Forelimb muscle (tissue), 1 donor: Measurements from ENCODE around the gene THSD4. TPM values are rescaled to one million over a fixed set of nuclear protein-coding genes. Genes with fewer than 3 reads are reported as not detected.
"Not testable (repeated sequence)": the region's sequence is repeated elsewhere in the genome, so short reads cannot be mapped to it uniquely, and the experiment has no call there.

Experiments used
- DNase-seq: peaks from one replicate; pipeline ENCODE4 v3.0.0-alpha.2; 2013; ENCODE audit warnings: low read depth
- polyA plus RNA-seq: library from polyadenylated mRNA; unstranded; fragments of 120-200 nt; gene quantifications from one replicate; pipeline ENCODE4 v1.2.1, GENCODE V29; 2013; ENCODE audit not compliant: insufficient read length

Gene THSD4
- polyA plus RNA-seq, 1 donor, result 21.8 TPM

DNA sequence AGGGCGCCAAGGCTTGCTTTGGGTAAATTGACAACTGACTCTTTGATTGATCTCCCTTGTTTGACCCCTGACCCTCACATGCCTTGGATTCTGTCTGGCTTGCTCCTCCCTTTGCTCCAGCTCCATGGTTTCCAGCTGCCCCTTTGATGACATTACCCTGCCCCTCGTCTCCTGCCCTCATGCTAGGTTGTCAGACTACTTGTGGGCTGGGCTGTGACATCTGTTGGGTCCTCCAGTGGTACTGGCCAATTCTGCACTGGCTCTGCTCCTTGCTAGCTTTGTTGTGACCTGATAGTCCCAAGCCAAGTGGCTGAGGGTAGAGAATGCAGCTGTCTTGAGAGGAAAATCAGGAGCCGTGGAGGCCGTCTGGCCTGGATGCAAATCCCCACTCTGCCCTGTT is 6.2 kb downstream of the THSD4 start:
- DNase-seq, result no peak

DNA sequence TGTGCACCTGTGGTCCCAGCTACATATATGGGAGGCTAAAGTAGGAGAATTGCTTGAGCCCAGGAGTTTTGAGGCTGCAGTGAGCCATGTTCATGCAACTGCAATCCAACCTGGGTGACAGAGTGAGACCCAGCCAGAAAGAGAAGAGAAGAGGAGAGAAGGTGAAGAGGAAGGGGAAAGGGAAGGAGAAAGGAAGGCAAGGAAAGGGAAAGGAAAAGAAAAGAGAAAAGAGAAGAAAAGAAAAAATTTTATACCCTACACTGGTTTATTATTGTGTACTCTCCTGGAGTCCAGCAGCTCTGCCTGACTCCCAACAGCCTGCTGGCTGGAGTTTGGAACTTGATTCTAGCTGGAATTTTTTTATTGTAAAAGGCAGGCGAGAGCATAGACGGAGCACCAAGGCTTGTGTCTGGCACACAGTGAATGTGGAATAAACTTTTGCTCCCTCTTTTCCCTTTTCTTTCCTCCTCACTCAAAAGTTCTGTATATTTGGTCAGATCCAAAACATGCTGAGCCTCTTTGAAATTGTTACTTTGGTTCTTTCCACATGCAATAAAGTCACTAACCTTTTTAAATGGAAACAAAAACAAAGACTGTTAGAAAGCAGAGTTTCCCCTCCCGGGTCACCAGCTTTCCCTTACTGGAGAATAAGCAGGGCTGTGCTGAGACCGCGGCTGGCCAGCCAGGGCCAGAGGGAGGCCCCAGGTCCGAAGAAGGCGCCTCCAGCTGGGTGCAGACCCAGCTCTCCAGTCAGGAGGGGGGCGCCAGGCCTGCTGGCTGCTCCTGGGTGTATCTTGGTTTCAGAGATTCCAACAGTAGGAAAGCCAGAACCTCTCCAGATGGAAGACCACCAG is 9.9 kb downstream of the THSD4 start:
- no peak for DNase-seq

DNA sequence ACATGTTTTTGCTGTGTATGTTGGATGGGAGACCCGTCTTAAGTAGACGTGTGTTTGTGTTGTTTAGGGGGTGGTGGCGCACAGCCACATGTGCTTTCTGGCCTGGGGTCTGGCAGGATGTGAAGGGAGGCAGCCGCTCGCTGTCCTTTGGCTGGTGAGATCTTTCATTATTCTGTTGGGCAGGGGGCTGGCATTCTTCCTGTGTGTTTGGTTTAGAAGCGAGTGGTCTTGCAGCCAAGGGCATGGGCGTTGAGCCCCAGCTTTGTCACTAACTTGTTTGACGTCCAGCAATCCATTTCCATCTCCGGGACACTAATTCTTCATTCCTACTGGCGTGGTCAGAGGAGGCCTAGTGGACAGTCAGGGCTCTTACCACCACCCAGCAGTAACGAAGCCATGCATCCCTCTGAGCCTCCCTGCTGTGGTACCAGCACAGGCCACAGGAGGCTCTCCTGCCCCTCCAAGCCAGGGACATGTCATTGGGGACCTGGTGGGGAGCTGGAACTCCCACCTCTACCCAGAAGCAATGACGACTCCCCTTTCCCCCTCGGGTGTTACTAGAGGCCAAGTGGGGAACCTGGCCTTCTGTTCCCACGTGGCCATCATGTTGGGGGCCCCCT is 10.7 kb downstream of the THSD4 start:
- DNase-seq, result no peak

DNA sequence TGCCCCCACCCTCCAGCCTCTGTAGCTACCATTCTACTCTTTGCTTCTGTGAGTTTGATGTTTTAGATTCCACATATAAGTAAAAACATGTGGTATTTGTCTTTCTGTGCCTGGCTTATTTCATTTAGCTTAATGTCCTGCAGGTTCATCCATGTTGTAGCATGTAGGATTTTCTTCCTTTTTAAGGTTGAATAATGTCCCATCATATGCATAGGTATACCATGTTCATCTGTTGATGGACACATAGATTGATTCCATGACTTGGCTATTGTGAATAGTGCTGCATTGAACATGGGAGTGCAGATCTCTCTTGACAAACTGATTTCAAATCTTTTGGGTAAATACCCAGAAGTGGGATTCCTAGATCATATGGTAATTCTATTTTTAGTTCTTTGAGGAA is 11.8 kb downstream of the THSD4 start:
- DNase-seq, result no peak

DNA sequence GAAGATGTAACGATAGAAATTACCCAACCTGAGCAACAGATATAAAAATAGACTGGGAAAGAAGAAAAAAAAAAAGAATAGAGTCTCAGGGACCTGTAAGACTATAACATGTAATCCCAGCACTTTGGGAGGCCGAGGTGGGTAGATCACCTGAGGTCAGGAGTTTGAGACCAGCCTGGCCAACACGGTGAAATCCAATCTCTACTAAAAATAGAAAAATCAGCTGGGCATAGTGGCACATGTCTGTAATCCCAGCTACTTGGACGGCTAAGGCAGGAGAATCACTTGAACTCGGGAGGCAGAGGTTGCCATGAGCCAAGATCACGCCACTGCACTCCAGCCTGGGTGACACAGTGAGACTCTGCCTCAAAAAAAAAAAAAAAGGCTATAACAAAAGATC is 12.9 kb downstream of the THSD4 start:
- DNase-seq, result not testable (repeated sequence)

DNA sequence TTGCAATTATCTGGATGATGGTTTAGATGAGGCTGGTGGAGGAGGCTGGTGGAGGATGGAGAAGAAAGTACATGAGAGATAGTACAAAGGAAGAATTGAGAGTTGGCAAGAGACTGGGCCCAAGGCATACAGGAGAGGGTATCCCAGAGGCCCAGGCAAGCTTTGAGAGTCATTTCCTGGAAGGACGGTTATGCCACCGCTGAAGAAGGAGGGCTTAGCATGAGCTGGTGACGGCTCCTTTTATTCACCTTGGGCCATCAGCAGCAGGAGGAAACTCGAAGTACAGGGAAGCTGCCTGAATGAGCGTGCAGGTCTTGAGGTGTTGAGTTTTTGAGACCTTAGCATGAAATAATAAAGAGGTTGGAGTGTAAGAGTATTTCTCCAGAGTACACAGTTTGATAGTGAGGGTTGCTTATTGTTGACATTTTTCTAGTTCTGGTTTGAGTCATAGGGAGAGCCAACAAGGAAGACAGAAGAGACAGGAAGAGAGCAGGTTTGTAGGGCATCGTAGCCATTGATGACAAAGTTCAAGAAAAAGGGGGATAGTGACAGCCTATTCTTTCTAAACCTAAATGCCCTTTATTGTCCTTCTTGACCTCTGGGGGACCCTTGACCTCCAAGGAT is 13.8 kb downstream of the THSD4 start:
- DNase-seq, result no peak

DNA sequence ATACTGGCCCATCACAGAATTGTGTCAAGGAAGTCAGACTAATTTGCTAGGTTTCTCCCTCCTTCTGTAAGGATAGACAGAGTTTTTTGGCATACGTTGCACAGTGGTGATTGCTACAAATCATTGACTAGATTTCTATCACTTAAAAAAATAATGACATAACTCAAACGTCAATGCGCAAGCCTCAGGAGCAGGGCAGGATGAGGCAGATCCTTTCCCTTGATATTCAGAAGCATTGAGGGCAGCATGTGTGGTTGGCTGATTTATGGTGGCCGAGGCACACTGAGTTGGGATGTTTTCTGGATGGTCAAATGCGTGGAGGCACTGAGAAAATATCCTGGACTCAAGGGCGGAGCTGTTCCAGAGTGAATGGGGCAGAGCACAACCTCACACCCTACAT is 14.4 kb downstream of the THSD4 start:
- DNase-seq, result no peak

DNA sequence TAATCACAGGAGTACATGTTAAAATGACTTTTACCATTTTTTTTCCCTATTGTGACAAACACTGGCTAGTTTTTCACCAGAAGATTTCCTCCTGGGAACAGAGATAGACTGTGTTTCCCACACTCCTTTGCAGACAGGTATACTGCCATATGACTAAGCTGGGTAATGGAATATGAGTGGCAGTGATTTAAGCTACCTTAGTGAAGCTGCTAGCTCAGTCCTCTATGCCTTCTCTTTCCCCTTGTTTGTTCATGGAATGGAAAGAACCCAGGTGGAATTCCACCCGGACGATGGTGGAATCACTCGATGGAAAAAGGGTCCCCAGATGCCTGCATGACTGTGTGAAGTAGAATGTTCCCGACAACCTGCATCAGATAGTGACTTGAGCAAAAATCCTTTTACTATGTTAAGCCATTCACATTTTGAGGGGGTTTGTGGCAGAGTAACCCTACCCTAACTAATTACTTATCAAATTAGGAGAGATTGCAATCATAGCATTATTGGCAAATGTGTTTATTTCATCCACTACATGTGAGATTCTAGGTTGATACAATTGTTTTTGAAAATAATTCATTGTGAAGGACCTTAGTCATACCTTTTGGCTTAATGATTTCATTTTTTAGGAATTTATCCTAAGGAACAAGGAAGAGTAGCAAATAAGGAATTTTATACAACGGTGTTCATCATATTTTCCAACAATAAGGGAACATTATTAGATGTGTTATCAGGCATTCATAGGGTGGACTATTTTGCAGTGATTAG is 16.5 kb downstream of the THSD4 start:
- no peak for DNase-seq

DNA sequence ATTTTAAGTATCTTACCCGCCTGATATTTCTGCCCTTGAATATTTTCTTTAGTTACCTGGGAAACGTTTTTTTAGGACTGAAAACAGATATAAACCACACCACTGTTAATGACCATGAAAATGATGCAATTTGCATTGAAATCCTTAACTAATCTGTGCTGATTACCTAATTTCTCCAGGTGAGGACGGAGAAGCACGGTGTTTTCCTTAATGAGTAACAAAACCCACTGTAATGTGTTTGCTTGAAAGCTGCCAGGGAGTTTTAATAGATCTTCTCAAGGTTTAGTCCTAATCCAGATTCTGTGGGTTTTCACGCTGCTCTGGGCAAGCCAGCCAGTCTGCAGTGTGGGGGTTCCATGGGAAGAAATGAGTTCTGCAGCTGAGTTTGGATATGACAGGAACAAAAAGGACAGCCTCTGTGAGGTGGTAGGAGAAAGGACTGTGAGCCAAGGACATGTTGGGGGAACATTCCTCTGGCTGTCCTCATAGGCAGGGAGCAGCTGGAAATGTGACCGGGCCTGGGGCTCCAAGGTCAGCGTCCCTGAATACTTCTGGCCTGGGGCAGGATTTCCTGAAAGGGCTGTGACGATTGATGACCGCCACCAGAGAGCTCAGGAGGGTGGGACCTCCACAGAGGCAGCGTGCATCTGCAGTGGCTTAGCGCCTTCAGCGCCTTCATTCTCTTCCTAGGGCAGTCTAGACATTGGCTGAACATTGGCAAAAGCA is 18.6 kb downstream of the THSD4 start:
- DNase-seq, result no peak

DNA sequence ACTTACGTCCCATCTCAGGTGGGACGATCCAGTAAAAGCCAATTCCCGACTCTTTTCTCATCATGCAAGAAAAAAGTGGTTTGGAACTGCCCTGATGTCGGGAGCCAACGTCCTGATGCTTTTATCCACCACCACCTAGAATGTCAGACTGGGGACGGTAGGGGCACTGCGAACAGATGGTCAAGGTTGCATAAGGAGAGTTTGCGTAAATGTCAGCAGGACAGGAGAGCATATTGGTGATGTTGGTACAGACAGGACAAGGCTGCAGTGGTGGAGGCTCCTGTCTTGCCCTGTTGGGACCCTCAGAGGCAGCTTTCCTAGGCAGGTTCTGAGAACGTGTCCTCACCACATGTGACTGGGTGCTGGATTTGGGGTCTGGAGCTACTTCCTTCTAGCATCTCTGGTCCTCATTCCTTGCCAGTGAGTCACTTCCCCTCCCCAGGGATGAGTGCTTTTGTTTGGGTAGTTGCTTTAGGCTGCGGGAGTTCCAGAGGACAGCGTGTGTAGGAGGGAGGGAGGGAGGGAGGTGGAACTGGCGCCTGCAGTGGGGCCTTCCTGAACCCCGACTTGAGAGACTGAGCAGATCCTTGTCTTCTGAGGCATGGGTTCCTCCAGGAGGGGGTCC is 21.0 kb downstream of the THSD4 start:
- DNase-seq, result no peak

DNA sequence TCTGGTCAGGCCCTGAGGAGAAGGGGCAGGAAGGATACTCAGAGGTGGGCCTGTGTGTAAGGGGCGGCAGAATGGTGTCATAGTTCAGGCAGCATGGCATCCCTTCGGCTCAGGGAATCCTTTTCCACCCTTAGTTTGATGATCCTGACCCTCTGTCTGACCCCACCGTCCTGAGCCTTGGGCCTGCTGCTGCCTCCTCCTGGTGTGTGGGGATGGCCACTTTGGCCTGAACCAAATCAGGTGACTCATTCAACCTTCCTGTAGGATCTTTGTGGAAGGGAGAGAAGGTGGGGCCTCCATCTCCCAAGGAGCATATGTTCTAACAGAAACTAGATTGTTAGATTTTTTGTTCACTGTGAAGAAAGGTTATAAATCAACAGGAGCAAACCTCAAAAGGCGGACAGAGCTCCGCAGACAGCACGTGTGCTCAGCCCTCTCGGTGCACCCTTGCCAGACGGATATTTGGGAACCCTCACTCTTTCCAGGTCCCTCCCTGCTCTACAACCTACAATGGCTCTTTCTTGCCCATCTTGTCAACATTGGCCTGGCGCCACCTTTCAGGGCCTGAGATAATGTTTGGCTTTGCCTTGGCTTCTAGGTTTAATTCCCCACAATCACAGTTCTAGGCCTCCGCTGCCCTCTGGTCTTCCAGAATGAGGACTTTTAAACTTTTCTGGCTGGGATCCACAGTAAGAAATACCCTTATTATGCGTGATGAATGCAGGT is 21.7 kb downstream of the THSD4 start:
- no peak for DNase-seq

DNA sequence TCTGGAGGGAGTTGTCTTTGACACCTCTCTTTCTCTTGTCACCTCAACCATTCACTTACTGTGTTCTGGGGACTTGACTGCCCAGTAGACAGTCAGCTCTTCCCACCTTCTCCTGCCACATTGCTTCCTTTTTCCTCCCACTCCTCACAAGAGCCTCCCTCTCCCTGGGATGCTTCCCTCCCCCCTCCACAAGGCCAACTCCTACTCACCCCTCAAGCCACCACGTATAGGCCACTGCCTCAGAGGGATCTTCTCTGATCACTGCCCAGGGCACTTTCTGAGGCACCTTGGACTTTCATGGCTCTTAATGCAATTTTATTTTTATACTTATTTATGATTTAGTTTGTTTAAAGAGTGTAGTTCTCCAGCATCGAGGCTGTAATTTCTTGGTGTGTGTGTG is 23.2 kb downstream of the THSD4 start:
- no peak for DNase-seq

DNA sequence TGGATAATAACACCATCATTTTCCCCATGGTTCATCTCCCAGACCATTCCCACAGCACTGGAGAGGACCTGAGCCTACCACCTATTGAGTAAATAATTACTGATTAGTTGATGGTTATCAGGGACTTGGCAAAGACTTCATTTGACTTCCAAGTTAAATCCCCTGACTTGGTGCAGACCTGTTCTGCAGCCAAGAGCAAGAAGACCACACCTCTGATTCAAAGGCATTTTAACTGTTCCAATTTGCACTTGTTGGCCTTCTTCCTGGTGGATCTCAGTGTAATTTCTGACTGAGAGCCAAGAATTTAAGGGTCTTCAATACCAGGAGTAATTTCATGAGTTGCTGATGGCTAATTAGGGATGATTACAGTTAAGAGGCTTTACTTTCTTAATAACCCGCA is 24.0 kb downstream of the THSD4 start:
- no peak for DNase-seq

DNA sequence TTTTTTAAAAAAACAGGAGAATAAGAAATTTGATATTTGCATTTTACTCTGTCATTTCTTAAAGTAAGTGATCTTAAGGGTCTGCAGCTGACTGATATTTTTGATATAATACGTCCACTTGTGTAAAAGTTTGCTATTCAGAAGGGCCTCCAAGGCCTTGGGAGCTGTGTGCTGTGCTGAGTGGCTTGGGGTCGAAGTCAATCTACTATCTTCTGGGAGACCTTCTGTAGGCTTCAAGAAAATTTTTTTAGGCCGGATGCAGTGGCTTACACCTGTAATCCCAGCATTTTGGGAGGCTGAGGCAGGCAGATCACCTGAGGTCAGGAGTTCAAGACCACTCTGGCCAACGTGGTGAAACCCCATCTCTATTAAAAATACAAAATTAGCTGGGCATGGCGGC is 26.3 kb downstream of the THSD4 start:
- no peak for DNase-seq

DNA sequence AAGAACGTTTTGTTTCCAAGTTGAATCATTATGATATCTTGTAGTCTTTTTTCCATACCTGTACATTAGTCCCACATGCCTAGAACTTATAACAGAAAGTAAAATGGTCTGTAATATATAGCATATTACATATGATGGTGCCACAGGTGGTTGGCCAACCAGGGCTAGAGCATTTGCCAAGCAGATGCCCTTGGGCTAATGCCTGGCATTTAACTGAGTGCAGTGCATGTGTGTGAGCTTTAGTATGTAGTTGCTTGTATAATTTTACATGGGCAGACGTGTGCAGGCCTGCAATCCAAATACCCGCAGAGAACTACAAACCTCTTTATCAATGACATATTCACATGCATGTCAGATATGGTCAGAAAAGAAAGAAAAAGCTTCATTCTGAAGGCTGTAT is 27.5 kb downstream of the THSD4 start:
- no peak for DNase-seq

DNA sequence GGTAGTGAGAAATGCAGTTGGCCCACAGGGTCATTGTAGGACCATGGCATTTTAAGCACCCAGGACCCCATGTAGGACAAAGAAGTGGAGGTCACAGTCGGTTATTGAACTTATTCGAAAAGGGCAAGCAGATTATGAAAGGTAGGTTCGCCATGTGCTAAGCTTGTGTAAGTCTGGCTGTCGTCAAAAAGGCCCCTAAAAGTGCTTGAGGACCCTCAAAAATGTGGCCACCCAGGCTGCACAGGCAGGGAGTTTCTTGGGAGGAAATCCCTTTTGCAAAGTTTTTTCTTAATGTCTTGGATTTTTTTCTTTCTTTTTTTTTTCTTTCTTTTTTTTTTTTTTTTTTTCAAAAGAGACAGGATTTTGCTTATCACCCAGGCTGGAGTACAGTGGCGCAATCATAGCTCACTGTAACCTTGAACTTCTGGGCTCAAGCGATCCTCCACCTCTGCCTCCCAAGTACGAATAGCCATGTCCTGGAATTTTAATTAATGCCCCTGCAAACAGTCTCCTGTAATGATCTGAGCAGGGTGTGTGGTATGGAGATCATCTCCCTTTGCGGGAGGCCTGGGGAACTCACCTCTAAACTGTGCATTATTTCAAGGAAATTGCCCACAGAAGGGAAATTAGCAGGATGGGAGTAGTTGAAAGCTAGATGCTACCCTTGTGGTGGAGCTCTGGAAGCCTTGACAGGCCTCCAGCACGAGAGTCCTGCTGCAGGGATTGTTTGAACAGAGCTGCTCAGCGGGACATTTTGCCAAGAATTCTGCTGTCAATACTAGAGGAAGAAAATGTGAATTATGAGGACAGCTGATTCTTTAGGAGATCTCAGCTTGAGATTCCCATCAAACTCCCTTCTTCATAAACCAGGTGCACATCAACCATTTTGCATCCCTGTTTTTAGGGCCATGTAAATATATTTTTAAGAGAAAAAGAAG is 28.4 kb downstream of the THSD4 start:
- DNase-seq, result no peak

DNA sequence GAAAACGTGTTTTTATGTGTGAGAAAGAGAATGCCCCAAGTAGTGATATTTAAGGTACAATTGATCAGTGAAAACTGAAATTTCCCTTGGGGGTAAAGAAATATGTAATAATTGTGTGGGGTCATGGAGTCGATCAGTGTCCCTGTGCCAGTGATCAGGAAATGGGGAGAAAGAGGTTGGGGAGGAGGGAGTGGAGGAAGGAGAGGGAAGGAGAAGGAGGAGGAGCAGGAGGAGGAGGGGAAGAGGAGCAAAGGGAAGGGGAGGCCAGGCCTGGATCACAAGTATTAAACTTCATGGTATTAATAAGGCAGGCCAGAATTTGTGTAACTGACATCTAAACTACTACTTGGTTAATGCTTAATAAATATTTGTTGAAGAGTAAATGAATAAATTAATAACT is 30.4 kb downstream of the THSD4 start:
- no peak for DNase-seq

DNA sequence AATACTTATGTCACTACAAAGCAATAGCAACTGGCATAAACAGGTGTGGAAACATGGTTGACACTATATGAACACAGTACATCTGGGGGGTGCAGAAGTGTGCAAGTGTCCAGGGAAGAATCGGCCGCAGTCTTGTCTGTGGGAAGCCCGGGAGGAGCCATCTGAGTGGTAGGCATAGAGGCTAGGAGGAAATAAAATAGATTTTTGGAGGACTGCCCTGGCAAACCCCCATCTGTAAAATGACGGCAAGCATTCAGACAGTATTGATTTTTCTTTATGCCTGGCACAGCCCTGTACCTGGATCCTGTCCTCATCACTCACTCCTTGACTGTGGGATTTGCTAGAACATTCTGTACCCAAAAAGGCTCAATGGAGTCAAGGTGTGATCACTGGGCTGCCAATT is 31.3 kb downstream of the THSD4 start:
- DNase-seq, result no peak

DNA sequence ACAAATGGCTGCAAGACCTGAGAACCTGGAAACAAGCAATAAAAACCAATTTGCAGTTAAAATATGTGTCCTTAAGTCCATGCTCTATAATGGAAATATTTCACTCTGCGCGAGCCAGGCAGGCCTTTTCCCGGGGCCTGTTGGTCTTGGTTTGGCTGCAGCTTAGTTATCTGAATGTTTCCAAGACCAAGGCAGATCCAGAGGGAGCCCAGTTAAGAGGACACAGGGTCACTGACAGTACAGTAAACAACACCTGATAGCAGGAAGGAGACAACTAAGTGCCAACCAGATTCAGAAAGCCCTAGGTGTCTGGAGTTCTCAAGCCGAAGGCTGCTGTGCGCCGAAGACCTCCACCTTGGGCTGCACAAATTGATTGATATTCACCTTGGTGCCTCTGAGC is 32.8 kb downstream of the THSD4 start:
- DNase-seq, result no peak
